ENCODE results near the gene ATN1.

- no peak for TF ChIP-seq CTCF (conservative IDR thresholded peaks at IDR 0.05; ENCODE audit: low read depth, low read length)
- no peak for TF ChIP-seq EZH2 (IDR thresholded peaks at IDR 0.05; ENCODE audit: borderline replicate concordance, low read depth, low read length, poor library complexity, severe bottlenecking)
Measured at GRCh38 chr12:6956021-6956727, 28.4 kb downstream of the ATN1 start.

All from A673 (cell line).